Gastroesophageal sphincter (tissue), 3 donors: ENCODE measurements around the gene GATAD2A.

ENCODE experiments used
- CTCF ChIP-seq, 4 experiments: fragments of 200-600 bp in 2 of 4; fragments of 450-650 bp in 2 of 4; sonication (generic) in 1 of 4; IDR thresholded peaks; one replicate each; pipeline ENCODE4 v1.5.1; 2017 to 2019; ENCODE audit warnings: antibody characterized with exemption in 4 of 4, mild to moderate bottlenecking in 2 of 4, moderate library complexity in 2 of 4
- EP300 ChIP-seq: sonication (generic); formaldehyde crosslinking; IDR thresholded peaks from one replicate; pipeline ENCODE4 v1.6.1; 2017; ENCODE audit warnings: antibody characterized with exemption, mild to moderate bottlenecking
- POLR2A ChIP-seq, 2 donors: fragments of 450-650 bp; IDR thresholded peaks; one replicate each; pipeline ENCODE4 v1.6.1; 2017; ENCODE audit warnings: antibody characterized with exemption in 2 of 2, mild to moderate bottlenecking in 2 of 2, moderate library complexity in 1 of 2
- POLR2AphosphoS5 ChIP-seq: sonication (generic); formaldehyde crosslinking; IDR thresholded peaks from one replicate; pipeline ENCODE4 v1.6.1; 2017; ENCODE audit warnings: antibody characterized with exemption

GRCh38 chr19:19524053-19524452 is 118.6 kb downstream of the GATAD2A start:
- TF ChIP-seq CTCF (IDR thresholded peaks at IDR 0.05), result no peak
- no peak for TF ChIP-seq POLR2AphosphoS5
- no peak for TF ChIP-seq POLR2A (IDR thresholded peaks at IDR 0.05)
- TF ChIP-seq EP300, result no peak
